GM12878 (cell line): ENCODE measurements around the gene IFNA8. TPM values are rescaled to one million over a fixed set of nuclear protein-coding genes. Genes with fewer than 3 reads are reported as not detected.

ENCODE experiments used
- ATAC-seq: fragments of 200-7000 bp; cut with Tn5 transposase; 3 replicates; pipeline ENCODE4 v1.9.1; 2020; ENCODE audit warnings: mild to moderate bottlenecking, moderate library complexity
- BruUV-seq: library from RNA; stranded (reverse); fragments of 400-500 nt; replicated peaks from 2 replicates; lab custom pipeline; 2021; lab: Mats Ljungman, UMichigan
- CTCF ChIA-PET: fragments of 300-600 bp; sonication (Branson Sonifier 250); formaldehyde crosslinking; extraction: SDS; loops from one replicate; lab custom pipeline; 2021; ENCODE audit warnings: inconsistent platforms; lab: Yijun Ruan, JAX
- POLR2A ChIA-PET: fragments of 350-600 bp; formaldehyde crosslinking; extraction: SDS; loops from one replicate; lab custom pipeline; 2021; ENCODE audit warnings: inconsistent platforms; lab: Charles Lee
- RAD21 ChIA-PET: fragments of 300-600 bp; sonication (Branson Sonifier 250); formaldehyde crosslinking; loops from one replicate; lab custom pipeline; 2023; ENCODE audit warnings: antibody characterized with exemption; ENCODE audit not compliant: unreplicated experiment; lab: Charles Lee
- SMC1A ChIA-PET: fragments of 300-600 bp; sonication (Branson Sonifier 250); formaldehyde crosslinking; loops from one replicate; lab custom pipeline; 2023; ENCODE audit not compliant: unreplicated experiment, uncharacterized antibody; lab: Charles Lee
- DNase-seq: peaks from one replicate; pipeline ENCODE4 v3.0.0-alpha.2; 2011; ENCODE audit warnings: low read depth, low spot score
- FAIRE-seq: peaks from 3 replicates; lab custom pipeline; 2011; peaks lifted over from hg19 to GRCh38; lab: Jason Lieb, UNC
- H2AFZ ChIP-seq: 2 replicates; pipeline ENCODE4 v1.6.0; 2011; ENCODE audit warnings: low read depth, low read length, control low read depth; ENCODE audit not compliant: control insufficient read depth
- H3K27ac ChIP-seq: 2 replicates; pipeline ENCODE4 v1.5.1; 2011; ENCODE audit warnings: control low read depth; ENCODE audit not compliant: control insufficient read depth, insufficient read depth
- H3K27me3 ChIP-seq, 2 experiments: replicated peaks in 1 of 2; 2 replicates each; pipeline versions ENCODE4 v1.6.0 to v1.6.1; 2011; ENCODE audit warnings: low read length in 1 of 2; ENCODE audit not compliant: control insufficient read depth in 2 of 2, insufficient read depth in 2 of 2
- H3K36me3 ChIP-seq, 2 experiments: 2 replicates each; pipeline ENCODE4 v1.5.1; 2011; ENCODE audit warnings: low read length in 1 of 2; ENCODE audit not compliant: control insufficient read depth in 2 of 2, insufficient read depth in 2 of 2
- H3K4me1 ChIP-seq: 2 replicates; pipeline ENCODE4 v1.6.1; 2011; ENCODE audit warnings: mild to moderate bottlenecking, low read length, moderate library complexity, mixed read lengths; ENCODE audit not compliant: control insufficient read depth, insufficient read depth
- H3K4me2 ChIP-seq: 2 replicates; pipeline ENCODE4 v1.6.0; 2011; ENCODE audit warnings: control low read depth; ENCODE audit not compliant: control insufficient read depth, insufficient read depth
- H3K4me3 ChIP-seq: fragments of 200-600 bp; sonication (generic); 2 replicates; pipeline ENCODE4 v1.5.1; 2016
- H3K79me2 ChIP-seq: 2 replicates; pipeline ENCODE4 v1.6.0; 2011; ENCODE audit warnings: low read length; ENCODE audit not compliant: control insufficient read depth, insufficient read depth
- H3K9ac ChIP-seq: 2 replicates; pipeline ENCODE4 v1.8.0; 2011; ENCODE audit warnings: low read length, control low read depth, mixed read lengths; ENCODE audit not compliant: control insufficient read depth, insufficient read depth
- H3K9me3 ChIP-seq: replicated peaks from 3 replicates; pipeline ENCODE4 v1.5.1; 2011; ENCODE audit warnings: mild to moderate bottlenecking, low read length; ENCODE audit not compliant: control insufficient read depth, insufficient read depth
- H4K20me1 ChIP-seq: 2 replicates; pipeline ENCODE4 v1.6.0; 2011; ENCODE audit not compliant: control insufficient read depth, insufficient read depth
- CREB1 ChIP-seq: IDR thresholded peaks from 2 replicates; pipeline ENCODE4 v1.6.1; 2012; ENCODE audit warnings: low read depth, mild to moderate bottlenecking, inconsistent platforms
- EP300 ChIP-seq, 2 experiments: fragments of 150-350 bp in 1 of 2; IDR thresholded peaks; 2 replicates each; pipeline ENCODE4 v1.6.1; 2011 to 2012; ENCODE audit warnings: low read depth in 2 of 2, low read length in 2 of 2, borderline replicate concordance in 1 of 2, improper control_type of control experiment in 1 of 2, inconsistent platforms in 1 of 2; ENCODE audit not compliant: control insufficient read depth in 1 of 2
- EZH2 ChIP-seq: IDR thresholded peaks from 2 replicates; pipeline ENCODE4 v1.6.1; 2012; ENCODE audit warnings: low read depth, mild to moderate bottlenecking, control low read depth, inconsistent platforms, low read length, borderline replicate concordance; ENCODE audit not compliant: control insufficient read depth
- IKZF2 ChIP-seq, 2 experiments: fragments of 450-650 bp; IDR thresholded peaks; 2 replicates each; pipeline ENCODE4 v1.6.1; 2017; ENCODE audit warnings: mild to moderate bottlenecking in 2 of 2, moderate library complexity in 2 of 2
- MLLT1 ChIP-seq: fragments of 450-650 bp; IDR thresholded peaks from 2 replicates; pipeline ENCODE4 v1.6.1; 2016; ENCODE audit warnings: mild to moderate bottlenecking
- MXI1 ChIP-seq: fragments of 150-350 bp; IDR thresholded peaks from 2 replicates; pipeline ENCODE4 v1.6.1; 2011; ENCODE audit warnings: low read depth, mild to moderate bottlenecking, inconsistent platforms, low read length, improper control_type of control experiment
- NBN ChIP-seq: fragments of 450-650 bp; IDR thresholded peaks from 2 replicates; pipeline ENCODE4 v1.6.1; 2016
- NR2F1 ChIP-seq: fragments of 450-650 bp; conservative IDR thresholded peaks from 2 replicates; pipeline ENCODE4 v1.6.1; 2017; ENCODE audit warnings: mild to moderate bottlenecking
- SPI1 ChIP-seq: IDR thresholded peaks from 2 replicates; pipeline ENCODE4 v1.6.1; 2011; ENCODE audit warnings: low read depth, mild to moderate bottlenecking, low read length, moderate library complexity, borderline replicate concordance; ENCODE audit not compliant: insufficient read depth
- WGBS: methylation state at CpG from one replicate; pipeline ENCODE4 v1.1.6; 2016; ENCODE audit warnings: low lambda C conversion rate; ENCODE audit not compliant: insufficient replicate concordance, insufficient coverage; ENCODE audit errors: missing lambda C conversion rate; 5-methylcytosine and 5-hydroxymethylcytosine counted together
- in situ Hi-C: fragments of 300-500 bp; cut with MboI; formaldehyde crosslinking; loops from 9 replicates; pipeline ENCODE4 v1.14.3; 2018; ENCODE audit warnings: mixed read lengths
- intact Hi-C: fragments of 100-400 bp; cut with micrococcal nuclease; formaldehyde crosslinking; loops from one replicate; pipeline ENCODE4 v1.14.2; 2022; ENCODE audit not compliant: unreplicated experiment
- polyA plus RNA-seq, 11 experiments: library from polyadenylated mRNA; depleted of rRNA in 4 of 11; unstranded in 6 of 11; stranded (reverse) in 5 of 11; fragments of >200 nt; fragmentation: Nextera tagmentation in 4 of 11; fragmentation: Illumina TruSeq in 1 of 11; extraction: Ambion mirVana in 4 of 11; extraction: Trizol in 1 of 11; gene quantifications; 1 replicate in 1 of 11; 2 replicates in 10 of 11; pipeline versions ENCODE4 v1.2.1 to v1.2.3, GENCODE V29; 2011 to 2016; ENCODE audit warnings: inconsistent platforms in 2 of 11, missing spikeins in 2 of 11, low read depth in 1 of 11
- total RNA-seq, 4 experiments: library from RNA; depleted of rRNA in 3 of 4; stranded (reverse); fragments of >200 nt in 3 of 4; fragmentation: Illumina TruSeq in 1 of 4; extraction: Trizol in 1 of 4; gene quantifications; 2 replicates each; pipeline versions ENCODE4 v1.2.1 to v1.2.3, GENCODE V29; 2013 to 2021

The IFNA8 gene
- total and polyA plus RNA-seq, 10 of the 15 experiments (the other 5 are each of a cell fraction or from before 2014, with no cell fraction given) = not detected

GRCh38 chr9:21429191-21429590, 20.3 kb downstream of the IFNA8 start (continued):
- no peak for TF ChIP-seq MXI1
- TF ChIP-seq, all 136 proteins: peak for 0

GRCh38 chr9:21432672-21433425, 23.9 kb downstream of the IFNA8 start:
- intact Hi-C loops (no loop called here), in situ Hi-C loops (no loop called here)
- ChIA-PET RAD21 (interaction anchor here (0.6 to 1.4 kb wide), 8 partner anchors 9 to 250 kb away, joined by 3 to 4 read pairs (median 4); no protein-coding TSS in a partner anchor), SMC1A (interaction anchor here (0.6 to 4.2 kb wide), 17 partner anchors 14 to 259 kb away, joined by 3 to 24 read pairs (median 4); no protein-coding TSS in a partner anchor), CTCF (interaction anchor here (0.6 to 5.3 kb wide), 23 partner anchors 10 to 606 kb away, joined by 3 to 49 read pairs (median 4); partner anchors contain the start of genes IFNA14 and IFNA2), POLR2A (interaction anchor here (0.5 to 0.8 kb wide), 3 partner anchors 97 to 1059 kb away, joined by 3 to 5 read pairs (median 3); partner anchors contain the start of gene KLHL9)
- Histone ChIP-seq H3K27ac (no peak overlapping the region), H3K4me1 (peaks cover 6% of the 10 kb centered on the region; the same call in 1 of the 2 replicates), H3K4me3 (no peak overlapping the region), H3K9me3 (no peaks in the 10 kb centered on the region), H2AFZ (no peak overlapping the region), H3K36me3 (no peaks in the 10 kb centered on the region), H3K9ac (no peak overlapping the region), H3K27me3 (no peaks in the 10 kb centered on the region; a peak in 1 of 4 replicates), H3K4me2 (peak overlapping the region; percentile 19), H4K20me1 (no peaks in the 10 kb centered on the region), H3K79me2 (no peaks in the 10 kb centered on the region)
- WGBS = 0% methylated on average over 2 of the region's 2 CpGs
- FAIRE-seq (peak; percentile 78), DNase-seq (no peak), ATAC-seq (peak; percentile 89)
- BruUV-seq = no TSS peak
- peak; percentile 61; the same call in 1 of the 2 replicates for TF ChIP-seq CREB1
- 0 out of 4 replicates have a peak, but pooled peaks of 1 of the 2 experiments have one; percentile 11 for TF ChIP-seq IKZF2 (IDR thresholded peaks at IDR 0.05)
- TF ChIP-seq NBN = 0 out of 2 replicates have a peak, but pooled peaks have one; percentile 49
- TF ChIP-seq EZH2 = no peak
- TF ChIP-seq EP300 (IDR thresholded peaks at IDR 0.05; ENCODE audit: borderline replicate concordance in 1 of 2, control insufficient read depth in 1 of 2, low read depth in 2 of 2, low read length in 2 of 2) = peak; percentile 48 to 49; a peak in 2 of 4 replicates
- TF ChIP-seq MLLT1 = 0 out of 2 replicates have a peak, but pooled peaks have one; percentile 37
- no peak for TF ChIP-seq NR2F1
- peak; percentile 88 for TF ChIP-seq SPI1
